ENCODE data around the gene TRIM69. TPM values are rescaled to one million over a fixed set of nuclear protein-coding genes. Genes with fewer than 3 reads are reported as not detected.
"Not testable (repeated sequence)": the region's sequence is repeated elsewhere in the genome, so short reads cannot be mapped to it uniquely, and the experiment has no call there.

TRIM69 gene
- total RNA-seq, 1 experiment from 2014 or later = 16.7 TPM

DNA sequence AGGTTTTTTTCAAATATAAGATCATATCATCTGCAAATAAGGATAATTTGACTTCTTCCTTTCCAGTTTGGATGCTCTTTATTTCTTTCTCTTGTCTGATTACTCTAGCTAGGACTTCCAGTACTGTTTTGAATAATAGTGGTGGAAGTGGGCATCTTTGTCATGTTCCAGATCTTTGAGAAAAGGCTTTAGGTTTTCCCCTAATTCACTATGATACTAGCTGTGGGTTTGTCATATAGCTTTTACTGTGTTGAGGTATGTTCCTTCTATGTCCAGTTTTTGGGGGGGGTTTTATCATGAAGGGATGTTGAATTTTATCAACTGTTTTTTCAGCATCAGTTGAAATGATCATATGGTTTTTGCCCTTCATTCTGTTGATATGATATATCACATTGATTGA is 35.7 kb upstream of the TRIM69 start:
- H3K9me3 ChIP-seq (ENCODE audit: control insufficient read depth, insufficient read depth, low read depth, low read length); H3K27ac ChIP-seq (ENCODE audit: low read length); H3K4me1 ChIP-seq (ENCODE audit: control insufficient read depth, insufficient read depth, low read length); H3K36me3 ChIP-seq (ENCODE audit: control insufficient read depth, insufficient read depth, low read length); CTCF ChIA-PET; POLR2A ChIA-PET; ATAC-seq; DNase-seq (ENCODE audit: low read depth, low spot score); BruUV-seq (replicated peaks); intact Hi-C loops (cut with micrococcal nuclease; ENCODE audit: unreplicated experiment); H3K27me3 ChIP-seq (ENCODE audit: control insufficient read depth, insufficient read depth, low read length); in situ Hi-C loops (cut with HindIII; ENCODE audit: low pct_unique_long_range_greater_than_20kb, low sequenced_read_pairs); H3K4me3 ChIP-seq (ENCODE audit: low read depth in 2 of 2, low read length in 2 of 2): not testable (repeated sequence)

DNA sequence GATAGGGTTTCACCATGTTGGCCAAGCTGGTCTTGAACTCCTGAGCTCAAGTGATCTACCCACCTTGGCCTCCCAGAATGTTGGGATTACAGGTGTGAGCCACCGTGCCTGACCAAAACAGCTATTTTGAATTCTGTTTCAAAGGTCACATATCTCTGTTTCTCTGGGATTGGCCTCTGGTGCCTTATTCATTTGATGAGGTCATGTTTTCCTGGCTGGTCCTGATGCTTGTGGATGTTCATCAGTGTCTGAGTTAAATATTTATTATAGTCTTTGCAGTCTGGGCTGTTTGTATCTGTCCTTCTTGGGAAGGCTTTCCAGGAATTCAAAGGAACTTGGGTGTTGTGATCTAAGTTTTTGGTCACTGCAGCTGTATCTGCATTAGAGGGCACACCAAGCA is 30.3 kb upstream of the TRIM69 start:
- no peak for DNase-seq (ENCODE audit: low read depth, low spot score)
- CTCF ChIA-PET = interaction anchor here (0.7 kb wide), 1 partner anchor 33 kb away, joined by 3 read pairs; no protein-coding TSS in a partner anchor
- Histone ChIP-seq H3K4me3 (ENCODE audit: low read depth in 2 of 2, low read length in 2 of 2) (no peak overlapping the region), H3K36me3 (ENCODE audit: control insufficient read depth, insufficient read depth, low read length) (no peaks in the 10 kb centered on the region), H3K27me3 (ENCODE audit: control insufficient read depth, insufficient read depth, low read length) (no peaks in the 10 kb centered on the region), H3K4me1 (ENCODE audit: control insufficient read depth, insufficient read depth, low read length) (peaks cover 5% of the 10 kb centered on the region; the same call in 1 of the 2 replicates), H3K27ac (ENCODE audit: low read length) (no peak overlapping the region), H3K9me3 (ENCODE audit: control insufficient read depth, insufficient read depth, low read depth, low read length) (no peaks in the 10 kb centered on the region)
- POLR2A ChIA-PET = no interaction called here
- TF ChIP-seq POLR2AphosphoS5 (IDR thresholded peaks at IDR 0.05; ENCODE audit: low read depth, low read length) (no peak), TCF7L2 (IDR thresholded peaks at IDR 0.05; ENCODE audit: low read depth, low read length) (no peak), SIN3A (IDR thresholded peaks at IDR 0.05; ENCODE audit: borderline replicate concordance, insufficient read depth, low read depth, low read length) (no peak)
- TF ChIP-seq, protein P1, sequence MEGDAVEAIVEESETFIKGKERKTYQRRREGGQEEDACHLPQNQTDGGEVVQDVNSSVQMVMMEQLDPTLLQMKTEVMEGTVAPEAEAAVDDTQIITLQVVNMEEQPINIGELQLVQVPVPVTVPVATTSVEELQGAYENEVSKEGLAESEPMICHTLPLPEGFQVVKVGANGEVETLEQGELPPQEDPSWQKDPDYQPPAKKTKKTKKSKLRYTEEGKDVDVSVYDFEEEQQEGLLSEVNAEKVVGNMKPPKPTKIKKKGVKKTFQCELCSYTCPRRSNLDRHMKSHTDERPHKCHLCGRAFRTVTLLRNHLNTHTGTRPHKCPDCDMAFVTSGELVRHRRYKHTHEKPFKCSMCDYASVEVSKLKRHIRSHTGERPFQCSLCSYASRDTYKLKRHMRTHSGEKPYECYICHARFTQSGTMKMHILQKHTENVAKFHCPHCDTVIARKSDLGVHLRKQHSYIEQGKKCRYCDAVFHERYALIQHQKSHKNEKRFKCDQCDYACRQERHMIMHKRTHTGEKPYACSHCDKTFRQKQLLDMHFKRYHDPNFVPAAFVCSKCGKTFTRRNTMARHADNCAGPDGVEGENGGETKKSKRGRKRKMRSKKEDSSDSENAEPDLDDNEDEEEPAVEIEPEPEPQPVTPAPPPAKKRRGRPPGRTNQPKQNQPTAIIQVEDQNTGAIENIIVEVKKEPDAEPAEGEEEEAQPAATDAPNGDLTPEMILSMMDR (IDR thresholded peaks at IDR 0.05) = no peak; the same call in 1 of the 2 replicates
- TF ChIP-seq, protein P2, sequence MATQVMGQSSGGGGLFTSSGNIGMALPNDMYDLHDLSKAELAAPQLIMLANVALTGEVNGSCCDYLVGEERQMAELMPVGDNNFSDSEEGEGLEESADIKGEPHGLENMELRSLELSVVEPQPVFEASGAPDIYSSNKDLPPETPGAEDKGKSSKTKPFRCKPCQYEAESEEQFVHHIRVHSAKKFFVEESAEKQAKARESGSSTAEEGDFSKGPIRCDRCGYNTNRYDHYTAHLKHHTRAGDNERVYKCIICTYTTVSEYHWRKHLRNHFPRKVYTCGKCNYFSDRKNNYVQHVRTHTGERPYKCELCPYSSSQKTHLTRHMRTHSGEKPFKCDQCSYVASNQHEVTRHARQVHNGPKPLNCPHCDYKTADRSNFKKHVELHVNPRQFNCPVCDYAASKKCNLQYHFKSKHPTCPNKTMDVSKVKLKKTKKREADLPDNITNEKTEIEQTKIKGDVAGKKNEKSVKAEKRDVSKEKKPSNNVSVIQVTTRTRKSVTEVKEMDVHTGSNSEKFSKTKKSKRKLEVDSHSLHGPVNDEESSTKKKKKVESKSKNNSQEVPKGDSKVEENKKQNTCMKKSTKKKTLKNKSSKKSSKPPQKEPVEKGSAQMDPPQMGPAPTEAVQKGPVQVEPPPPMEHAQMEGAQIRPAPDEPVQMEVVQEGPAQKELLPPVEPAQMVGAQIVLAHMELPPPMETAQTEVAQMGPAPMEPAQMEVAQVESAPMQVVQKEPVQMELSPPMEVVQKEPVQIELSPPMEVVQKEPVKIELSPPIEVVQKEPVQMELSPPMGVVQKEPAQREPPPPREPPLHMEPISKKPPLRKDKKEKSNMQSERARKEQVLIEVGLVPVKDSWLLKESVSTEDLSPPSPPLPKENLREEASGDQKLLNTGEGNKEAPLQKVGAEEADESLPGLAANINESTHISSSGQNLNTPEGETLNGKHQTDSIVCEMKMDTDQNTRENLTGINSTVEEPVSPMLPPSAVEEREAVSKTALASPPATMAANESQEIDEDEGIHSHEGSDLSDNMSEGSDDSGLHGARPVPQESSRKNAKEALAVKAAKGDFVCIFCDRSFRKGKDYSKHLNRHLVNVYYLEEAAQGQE (IDR thresholded peaks at IDR 0.05; ENCODE audit: insufficient read depth in 1 of 2, low read depth in 2 of 2, low read length in 1 of 2) = no peak
- no TSS peak for BruUV-seq (replicated peaks)
- intact Hi-C loops (cut with micrococcal nuclease; ENCODE audit: unreplicated experiment) (no loop called here), in situ Hi-C loops (cut with HindIII; ENCODE audit: low pct_unique_long_range_greater_than_20kb, low sequenced_read_pairs) (no loop called here)
- no peak for ATAC-seq

DNA sequence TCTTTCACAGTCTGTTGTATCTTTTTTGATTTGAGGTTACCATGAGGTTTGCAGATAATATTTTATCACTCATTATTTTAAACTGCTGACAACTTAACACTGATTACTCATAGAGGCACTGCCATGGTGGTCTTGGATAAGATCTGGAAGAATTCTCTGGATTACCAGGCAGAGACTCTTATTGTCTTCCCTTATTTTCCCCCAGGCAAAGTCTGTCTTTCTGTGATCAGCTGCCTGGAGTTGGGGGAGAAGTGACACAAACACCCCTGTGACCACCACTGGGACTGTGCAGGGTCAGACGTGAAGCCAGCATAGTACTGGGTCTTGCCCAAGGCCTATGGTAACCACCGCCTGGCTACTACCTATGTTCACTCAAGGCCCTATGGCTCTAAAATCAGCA is 29.9 kb upstream of the TRIM69 start:
- Histone ChIP-seq H3K36me3 (ENCODE audit: control insufficient read depth, insufficient read depth, low read length) (no peaks in the 10 kb centered on the region), H3K27ac (ENCODE audit: low read length) (no peak overlapping the region), H3K9me3 (ENCODE audit: control insufficient read depth, insufficient read depth, low read depth, low read length) (no peaks in the 10 kb centered on the region), H3K27me3 (ENCODE audit: control insufficient read depth, insufficient read depth, low read length) (no peaks in the 10 kb centered on the region), H3K4me1 (ENCODE audit: control insufficient read depth, insufficient read depth, low read length) (peaks cover 5% of the 10 kb centered on the region; the same call in 1 of the 2 replicates), H3K4me3 (ENCODE audit: low read depth in 2 of 2, low read length in 2 of 2) (no peak overlapping the region)
- ChIA-PET POLR2A (no interaction called here), CTCF (interaction anchor here (0.7 kb wide), 1 partner anchor 32 kb away, joined by 3 read pairs; no protein-coding TSS in a partner anchor)
- no TSS peak for BruUV-seq (replicated peaks)
- intact Hi-C loops (cut with micrococcal nuclease; ENCODE audit: unreplicated experiment) (no loop called here), in situ Hi-C loops (cut with HindIII; ENCODE audit: low pct_unique_long_range_greater_than_20kb, low sequenced_read_pairs) (no loop called here)
- TF ChIP-seq SIN3A (IDR thresholded peaks at IDR 0.05; ENCODE audit: borderline replicate concordance, insufficient read depth, low read depth, low read length) (no peak), POLR2AphosphoS5 (IDR thresholded peaks at IDR 0.05; ENCODE audit: low read depth, low read length) (no peak)
- TF ChIP-seq, protein P1 (IDR thresholded peaks at IDR 0.05) = no peak
- DNase-seq (ENCODE audit: low read depth, low spot score) = no peak
- ATAC-seq = no peak
